Muscle of back (tissue), 13 donors: ENCODE results near the gene TMEM218. TPM values are rescaled to one million over a fixed set of nuclear protein-coding genes. Genes with fewer than 3 reads are reported as not detected.
A peak's percentile ranks its signal among the peaks of the same experiment; 100 is the strongest.

ENCODE experiments used
- DNase-seq, 3 donors: peaks; one replicate each; pipeline versions ENCODE4 v3.0.0 to v3.0.0-alpha.2; 2013
- long read RNA-seq, 9 donors: transcript quantifications; one replicate each; lab custom pipeline, GENCODE V29; 2026
- polyA plus RNA-seq, 10 donors: library from polyadenylated mRNA; unstranded; fragments of 120-200 nt; gene quantifications; one replicate each; pipeline ENCODE4 v1.2.1, GENCODE V29; 2013; ENCODE audit not compliant: insufficient read length in 10 of 10

Gene TMEM218
- polyA plus RNA-seq: 10 to 100 TPM; 20.3 to 28.4 (median 24.1) TPM
- long read RNA-seq, donor 1, full-length matches to known transcripts: 1 of 1 reads
- long read RNA-seq, donor 1, partial matches to known transcripts: 0 of 1 reads
- long read RNA-seq, donor 1, other reads (novel, unspliced or antisense): 0 of 1 reads
- long read RNA-seq, donor 2, partial matches to known transcripts: 0 of 1 reads
- long read RNA-seq, donor 2, other reads (novel, unspliced or antisense): 0 of 1 reads
- long read RNA-seq, donor 3: 0 reads
- long read RNA-seq, donor 4, partial matches to known transcripts: 0 of 1 reads
- long read RNA-seq, donor 4, other reads (novel, unspliced or antisense): 0 of 1 reads
- long read RNA-seq, donor 5: 0 reads
- long read RNA-seq, donor 6, full-length matches to known transcripts: 3 of 3 reads
- long read RNA-seq, donor 6, partial matches to known transcripts: 0 of 3 reads
- long read RNA-seq, donor 6, other reads (novel, unspliced or antisense): 0 of 3 reads
- long read RNA-seq, donor 7, partial matches to known transcripts: 0 of 1 reads
- long read RNA-seq, donor 7, other reads (novel, unspliced or antisense): 0 of 1 reads
- long read RNA-seq, donor 8, full-length matches to known transcripts: 1 of 1 reads
- long read RNA-seq, donor 8, partial matches to known transcripts: 0 of 1 reads
- long read RNA-seq, donor 8, other reads (novel, unspliced or antisense): 0 of 1 reads
- long read RNA-seq, donor 9: 0 reads

DNA sequence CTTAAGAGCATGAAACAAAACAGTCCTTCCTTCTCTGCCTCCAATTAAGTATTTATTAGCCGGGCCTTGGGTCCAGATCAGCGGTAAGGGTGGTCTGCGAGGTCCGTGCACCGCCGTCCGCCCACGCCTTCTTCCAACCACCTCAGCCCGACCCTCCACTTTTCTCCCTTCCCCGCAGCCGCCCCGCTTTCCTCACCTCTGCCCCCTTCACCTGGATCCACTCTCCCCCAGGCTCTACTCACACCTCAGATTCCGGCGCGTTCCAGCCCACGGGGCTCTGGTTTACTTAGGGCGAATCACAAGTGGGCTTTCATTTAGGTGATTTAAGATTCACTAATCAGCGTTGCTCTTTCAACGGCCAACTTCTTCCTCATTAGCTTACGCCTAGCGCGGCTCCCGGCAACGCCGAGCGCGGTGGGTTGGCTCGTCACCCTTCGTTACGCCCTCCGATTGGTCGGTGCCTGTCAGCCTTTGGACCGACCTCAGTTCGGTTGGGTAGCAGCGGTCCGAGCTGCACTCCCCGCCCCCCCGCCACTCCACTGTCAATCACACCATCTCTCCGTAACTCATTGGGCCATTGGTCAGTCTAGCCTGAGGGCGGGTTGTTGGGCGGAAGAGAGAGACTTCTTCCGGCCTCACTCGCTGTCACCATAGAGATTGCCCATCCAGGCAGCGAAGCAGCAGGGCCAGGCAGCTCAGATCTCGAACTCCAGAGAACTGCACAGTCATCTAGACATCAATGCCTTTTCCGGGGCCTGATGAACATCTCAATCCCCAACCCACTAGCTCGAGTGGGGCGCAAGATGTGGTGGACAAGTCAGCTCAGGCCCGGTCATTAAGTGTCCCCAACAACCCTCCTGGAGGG, at the start of gene TMEM218:
Gene TMEM218, minus strand, starts transcription at position 284 of the 865 bp plus-strand sequence. CDS start 9,385 bp downstream, outside the sequence.
- DNase-seq: peak; percentile 99 to 100 (median 99)

DNA sequence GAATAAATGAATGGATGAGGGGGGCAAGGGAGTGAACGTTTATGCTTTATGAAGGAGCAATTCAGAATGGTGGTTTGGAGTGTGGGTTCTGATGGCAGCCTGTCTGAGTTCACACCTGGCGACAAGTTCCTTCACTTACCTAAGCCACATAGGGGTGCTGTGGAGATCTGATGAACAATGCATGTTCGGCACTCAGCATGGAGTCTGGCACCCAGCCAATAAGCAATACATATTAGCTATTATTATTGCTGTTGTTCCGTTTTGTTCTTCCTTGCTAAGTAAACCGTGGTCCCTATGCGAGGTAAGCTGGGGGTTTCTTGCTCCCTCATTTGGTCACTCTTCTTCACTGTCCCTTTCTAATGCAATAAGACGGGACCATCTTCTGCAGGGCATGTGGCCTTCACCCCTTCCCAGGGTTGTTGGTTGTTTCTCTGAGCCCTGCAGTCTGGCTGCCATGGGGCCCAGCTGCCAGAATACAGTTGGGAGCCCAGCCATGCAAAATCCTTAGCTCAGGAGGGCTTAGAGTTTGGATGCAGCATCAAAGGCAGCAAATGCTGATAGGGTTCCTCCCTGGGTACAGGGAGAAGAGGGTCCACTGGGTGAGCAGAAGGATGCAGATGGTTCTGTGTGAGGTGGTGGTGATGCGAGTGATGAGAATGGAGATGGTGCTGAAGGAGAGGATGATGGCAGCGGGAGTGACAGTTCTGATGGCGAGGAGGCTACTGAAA, 46.7 kb upstream of the TMEM218 start:
- no peak for DNase-seq

DNA sequence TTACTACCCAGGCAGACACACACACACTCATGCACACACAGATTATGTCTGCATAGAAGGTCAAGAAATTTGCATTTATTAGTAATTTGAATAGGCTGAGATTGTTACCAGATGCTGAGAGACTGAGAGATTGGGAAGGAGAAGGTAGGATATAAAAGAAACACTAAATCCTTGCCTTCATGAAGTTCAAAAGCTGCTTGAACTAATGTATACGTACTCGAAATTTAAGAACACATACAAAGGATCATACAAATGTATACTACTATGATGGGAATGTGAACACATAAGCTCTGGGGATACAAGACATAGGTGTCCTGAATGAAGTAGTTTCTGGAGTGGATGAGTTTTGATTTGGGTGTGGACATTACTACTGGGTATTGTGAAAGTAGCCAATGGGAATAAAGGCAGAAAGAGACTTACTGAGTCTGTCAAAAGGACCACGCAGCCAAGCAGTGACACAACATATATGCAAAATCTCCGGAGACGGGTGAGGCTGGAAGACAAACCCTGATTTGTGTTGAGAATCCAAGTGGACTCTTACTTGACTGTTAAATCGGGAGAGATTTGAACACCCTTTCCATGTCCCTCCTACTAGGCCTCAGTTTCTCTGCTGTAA, 45.8 kb upstream of the TMEM218 start:
- no peak for DNase-seq

DNA sequence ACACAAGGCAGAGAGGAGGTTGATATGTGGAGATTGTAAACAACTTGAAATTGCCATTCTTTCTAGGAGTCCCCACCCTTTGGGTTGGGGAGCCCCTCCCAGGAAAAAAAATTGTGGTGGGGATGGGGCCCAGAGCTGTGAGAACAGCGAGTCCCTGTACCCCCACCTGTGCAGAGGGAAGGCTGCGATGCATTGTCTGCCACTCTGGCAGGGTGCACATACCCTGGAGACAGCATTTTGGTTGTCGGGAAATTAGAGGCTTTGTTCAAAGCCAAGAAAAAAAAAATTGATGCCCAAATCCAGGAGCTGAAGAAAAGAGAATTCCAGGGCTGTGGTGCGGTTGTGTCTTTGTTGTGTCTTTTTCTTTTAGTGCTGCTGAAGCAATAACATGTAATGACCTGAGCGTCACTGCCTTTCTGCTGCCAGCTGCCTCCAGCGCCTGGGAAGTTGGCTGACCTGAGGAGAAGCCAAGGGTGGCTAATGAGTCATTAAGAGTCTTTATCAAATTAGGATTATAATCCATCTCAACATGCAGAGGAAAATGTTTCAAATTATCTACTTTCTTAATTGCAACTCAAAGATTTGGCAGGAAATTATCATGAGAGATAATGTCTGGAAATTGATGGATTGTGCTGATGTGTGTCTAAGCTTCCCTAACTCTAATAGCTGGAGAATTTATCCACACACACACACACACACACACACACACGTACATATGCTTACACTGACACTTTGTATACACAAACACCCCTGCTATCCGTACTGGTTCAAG, 45.1 kb upstream of the TMEM218 start:
- DNase-seq: no peak

DNA sequence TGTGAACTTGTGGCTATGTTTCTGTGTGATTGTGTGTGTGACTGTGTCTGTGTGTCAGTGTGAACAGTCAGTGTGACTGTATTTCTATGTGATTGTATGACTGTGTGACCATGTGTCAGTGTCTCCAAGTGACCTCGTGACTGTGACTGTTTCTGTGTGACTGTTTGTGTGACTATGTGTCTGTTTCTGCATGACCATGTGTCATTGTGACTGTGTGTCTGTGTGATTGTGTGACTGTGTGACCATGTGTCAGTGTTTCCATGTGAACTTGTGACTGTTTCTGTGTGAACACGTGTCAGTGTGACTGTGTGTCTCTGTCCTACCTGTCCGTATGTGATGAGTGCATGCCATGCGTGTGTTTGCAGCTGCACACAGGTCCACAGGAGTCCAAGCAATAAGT, 44.3 kb upstream of the TMEM218 start:
- DNase-seq: no peak

DNA sequence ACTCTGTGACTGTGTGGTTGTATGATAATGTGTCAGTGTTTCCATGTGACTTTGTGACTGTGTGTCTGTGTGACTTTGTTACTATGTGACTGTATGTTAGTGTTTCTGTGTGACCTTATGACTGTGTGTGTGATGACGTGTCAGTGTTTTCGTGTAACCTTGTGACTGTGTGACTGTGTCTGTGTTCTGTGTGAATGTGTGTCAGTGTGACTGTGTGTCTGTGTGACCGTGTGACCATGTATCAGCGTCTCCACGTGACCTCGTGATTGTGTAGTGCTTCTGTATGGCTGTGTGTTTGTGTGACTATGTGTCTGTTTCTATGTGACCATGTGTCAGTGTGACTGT, 43.6 kb upstream of the TMEM218 start:
- DNase-seq: no peak

DNA sequence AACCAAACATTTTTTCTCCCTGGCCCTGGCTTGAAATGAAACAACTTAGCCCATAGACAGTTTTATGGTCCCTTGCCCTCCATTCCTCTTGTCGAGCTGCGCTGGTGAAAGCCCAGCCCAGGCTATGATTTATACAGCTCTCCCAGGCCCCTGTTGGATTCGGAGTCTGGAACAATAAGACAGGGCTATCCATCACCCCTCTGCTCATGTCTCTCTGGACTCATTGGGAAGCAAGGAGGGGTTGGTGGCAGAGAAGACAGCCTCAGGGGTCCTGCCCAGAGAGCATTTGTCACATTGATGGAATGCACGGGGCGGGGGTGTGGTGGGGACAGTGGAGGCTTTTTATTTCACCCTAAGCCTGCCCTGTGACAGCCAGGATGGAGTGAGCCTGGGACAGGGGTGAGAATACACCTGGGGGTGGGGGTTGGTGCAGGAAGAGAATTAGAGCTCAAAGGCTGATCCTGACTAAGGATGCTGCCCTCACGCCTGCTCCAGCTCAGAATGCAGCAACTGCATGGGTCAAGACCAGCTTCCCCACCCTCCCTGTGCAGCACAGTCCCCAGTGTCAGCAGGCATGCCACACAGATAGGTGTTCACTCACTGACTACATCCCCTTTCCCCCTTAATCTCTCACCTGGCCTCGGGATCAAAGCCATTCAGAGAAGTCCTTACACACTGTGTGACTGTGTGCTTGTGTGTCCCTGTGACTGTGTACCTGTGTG, 43.1 kb upstream of the TMEM218 start:
- DNase-seq: no peak

DNA sequence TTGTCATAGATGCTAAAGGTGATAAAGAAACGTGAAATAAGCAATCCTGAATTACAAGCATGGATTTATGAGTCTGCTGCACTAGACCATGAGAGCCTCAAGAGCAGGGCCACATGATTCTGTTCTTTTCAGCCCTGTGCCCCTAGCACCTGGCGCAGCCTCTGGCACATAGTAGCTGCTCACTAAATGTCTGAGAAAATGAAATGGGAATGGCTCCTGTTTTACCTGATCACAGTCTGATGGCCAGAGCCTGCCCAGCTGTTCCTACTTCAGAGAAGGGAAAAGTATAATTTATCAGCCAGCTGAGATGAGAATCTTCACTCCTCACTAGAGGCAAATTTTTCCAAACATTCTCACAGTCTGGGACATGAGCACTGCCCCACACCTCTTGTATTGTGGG, 42.4 kb upstream of the TMEM218 start:
- no peak for DNase-seq

DNA sequence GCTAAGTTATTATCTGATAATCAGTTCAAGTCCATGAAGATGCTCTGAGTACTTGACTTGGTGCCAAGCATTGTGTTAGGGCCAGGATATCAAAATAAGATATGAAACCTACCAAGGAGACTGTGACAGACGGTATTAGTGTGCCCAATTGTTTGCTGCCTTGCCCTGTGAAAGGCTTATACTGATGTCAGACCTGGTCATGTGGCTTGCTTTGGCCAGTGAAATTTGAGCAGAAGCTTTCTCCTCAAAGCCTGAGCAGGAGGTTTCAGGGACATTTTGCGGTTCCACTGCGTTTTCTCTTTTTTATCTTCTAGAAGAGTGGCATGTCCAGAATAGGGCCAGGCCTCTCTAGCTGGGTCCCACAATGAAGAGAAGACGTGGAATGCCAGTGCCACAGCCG, 37.3 kb upstream of the TMEM218 start:
- DNase-seq: no peak

DNA sequence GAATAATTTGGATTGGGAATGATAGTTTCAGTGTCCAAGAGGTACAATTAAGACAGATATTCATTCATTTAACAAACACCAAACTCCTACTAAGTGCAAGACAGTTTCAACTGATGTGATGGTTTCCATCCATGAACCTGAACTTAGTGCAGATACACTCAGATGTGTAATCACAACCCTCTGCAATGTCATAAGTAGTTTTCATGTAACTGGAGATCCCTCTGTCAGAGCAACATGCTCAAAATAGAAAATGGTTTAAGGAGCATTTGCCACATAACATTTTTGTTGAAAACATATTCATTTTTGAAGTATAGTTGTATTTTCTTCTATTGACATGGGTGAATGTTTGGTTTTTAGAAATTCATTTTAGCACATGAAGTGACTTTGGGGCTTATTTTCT, 36.6 kb upstream of the TMEM218 start:
- DNase-seq: no peak

DNA sequence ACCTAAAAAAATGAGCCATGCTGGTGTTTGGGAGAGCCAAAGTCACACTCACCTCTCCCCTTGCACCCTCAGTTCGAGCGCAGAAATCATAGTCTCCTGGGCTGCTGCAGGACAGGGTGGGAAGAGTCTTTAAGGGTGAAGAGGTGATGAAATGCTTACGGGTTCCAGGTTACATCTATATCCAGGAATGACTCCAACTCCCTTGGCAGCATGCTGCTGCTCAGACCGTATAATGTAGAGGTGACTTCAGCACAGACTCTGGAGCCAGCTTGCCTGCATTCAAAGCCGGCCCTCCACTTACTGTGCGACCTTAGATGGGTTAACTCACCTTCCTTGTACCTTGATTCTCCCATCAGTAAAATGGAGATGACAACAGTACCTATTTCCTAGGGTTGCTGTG, 35.9 kb upstream of the TMEM218 start:
- DNase-seq: no peak

DNA sequence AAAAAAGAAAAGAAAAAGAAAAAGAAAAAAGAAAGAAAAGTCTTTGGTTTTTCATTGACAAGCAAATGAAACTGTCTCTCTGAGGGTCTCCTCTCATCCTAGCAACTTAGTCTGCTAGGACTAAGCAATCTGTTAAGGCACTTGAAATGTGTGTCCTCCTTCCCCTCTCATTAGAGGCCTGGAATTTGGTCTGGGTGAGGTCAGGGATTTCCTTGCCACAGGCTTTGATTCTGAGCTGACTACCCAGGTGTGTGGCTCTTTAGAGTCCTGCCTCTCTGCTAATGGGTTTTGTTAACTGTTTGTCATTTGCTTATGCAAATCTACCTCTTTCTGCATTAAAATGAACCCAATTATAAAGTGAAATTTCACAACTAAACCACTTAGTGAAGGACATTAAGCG, 34.8 kb upstream of the TMEM218 start:
- no peak for DNase-seq

DNA sequence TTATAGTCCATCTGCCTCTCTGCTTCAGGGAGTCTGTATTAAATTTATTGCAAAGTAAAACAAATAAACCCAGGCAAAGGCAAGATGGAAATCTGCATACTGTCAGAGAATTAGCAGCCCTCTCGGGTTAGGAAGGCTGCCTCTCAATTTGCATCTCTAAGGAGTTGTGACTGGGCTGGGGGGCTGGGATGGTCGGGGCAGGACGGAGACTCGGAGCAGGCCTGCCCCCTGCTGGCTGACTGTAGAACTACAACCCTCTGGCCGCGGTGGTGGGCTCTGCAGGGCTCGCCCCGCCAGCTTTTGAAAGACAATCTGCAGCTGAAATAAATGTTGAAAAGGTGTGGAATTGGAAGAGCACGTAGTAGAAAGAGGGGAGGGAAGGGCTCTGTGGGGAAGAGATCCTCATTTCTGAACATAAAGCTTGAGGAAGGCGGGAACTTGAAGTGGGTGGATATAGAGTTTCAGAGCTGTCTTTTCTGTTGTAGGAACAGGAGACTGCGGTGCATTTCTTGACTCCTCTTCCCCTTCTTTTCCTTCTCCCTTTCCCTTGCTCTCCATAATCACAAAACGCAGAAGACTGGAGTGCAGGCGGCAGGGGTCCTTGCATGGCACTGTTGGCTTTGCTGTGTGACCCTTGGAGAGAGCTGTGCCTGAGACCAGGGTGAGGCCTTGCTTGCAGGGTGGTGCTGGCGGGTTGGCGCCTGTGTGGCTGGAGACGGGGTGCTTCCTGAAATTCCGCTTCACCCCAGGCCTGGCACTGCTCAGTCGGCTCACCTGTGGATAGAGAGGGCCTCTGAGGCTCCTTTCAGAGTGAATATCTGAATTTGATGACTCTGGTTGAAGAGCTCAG, 30.5 kb upstream of the TMEM218 start:
- DNase-seq: peak in 2 of 3 donors; percentile 42 to 66

DNA sequence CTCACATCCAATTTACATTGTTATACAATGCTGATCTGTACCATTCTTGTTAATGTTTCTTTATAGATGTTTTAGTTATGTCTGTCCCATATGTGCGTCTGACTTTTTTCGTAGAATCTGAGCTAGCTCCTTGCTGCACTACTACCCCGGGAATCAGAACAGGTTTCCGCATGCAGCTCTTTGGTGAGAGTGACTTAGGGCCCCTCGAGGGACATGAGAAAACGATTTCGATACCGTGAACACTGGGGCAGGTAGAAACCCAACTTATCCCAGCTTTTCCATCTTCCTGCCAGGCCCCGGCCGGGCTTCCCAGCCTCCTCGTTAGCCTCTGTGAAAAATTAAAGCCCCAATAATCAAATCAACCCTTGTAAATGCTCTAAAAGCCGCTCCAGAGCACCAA, 29.8 kb upstream of the TMEM218 start:
- no peak for DNase-seq

DNA sequence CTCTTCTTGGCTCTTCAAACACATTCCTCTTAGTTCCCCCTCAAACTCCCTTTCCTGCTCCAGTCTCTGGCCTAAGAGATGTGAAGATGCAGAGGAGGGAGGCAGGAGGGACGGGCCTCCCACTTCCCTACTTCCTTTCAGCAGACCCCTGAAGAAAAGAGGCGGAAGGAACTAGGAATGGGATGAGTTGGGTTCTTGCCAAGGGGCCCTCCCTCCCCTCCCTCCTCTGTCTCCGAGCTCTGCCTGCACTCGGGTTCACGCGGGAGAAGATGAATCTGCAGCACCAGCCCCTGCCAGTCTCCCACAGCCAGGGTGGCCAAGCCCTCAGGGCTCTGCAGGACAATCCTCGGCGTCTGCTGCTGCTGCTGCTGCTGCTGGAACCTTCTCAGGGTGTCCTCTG, 28.8 kb upstream of the TMEM218 start:
- DNase-seq: peak in 1 of 3 donors; percentile 53

DNA sequence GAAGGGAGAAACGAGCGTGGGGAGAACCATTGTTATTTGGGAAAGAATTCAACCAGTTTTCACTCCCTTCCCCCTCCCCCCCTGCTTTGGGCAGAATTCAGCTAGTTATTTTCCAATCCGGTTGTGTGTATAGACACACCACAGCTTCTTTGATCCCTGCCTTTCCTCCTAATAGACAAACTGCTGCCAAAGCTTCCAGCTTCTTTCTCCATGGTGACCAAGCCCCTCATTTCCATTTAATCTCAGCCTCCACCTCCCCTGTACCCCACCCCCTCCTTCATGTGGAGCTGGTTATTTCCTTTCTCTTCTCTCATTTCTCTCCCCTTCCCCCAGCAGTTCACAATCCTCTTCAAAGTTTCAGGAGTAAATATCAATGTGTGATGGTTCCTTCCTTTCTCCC, 28.4 kb upstream of the TMEM218 start:
- DNase-seq: no peak

DNA sequence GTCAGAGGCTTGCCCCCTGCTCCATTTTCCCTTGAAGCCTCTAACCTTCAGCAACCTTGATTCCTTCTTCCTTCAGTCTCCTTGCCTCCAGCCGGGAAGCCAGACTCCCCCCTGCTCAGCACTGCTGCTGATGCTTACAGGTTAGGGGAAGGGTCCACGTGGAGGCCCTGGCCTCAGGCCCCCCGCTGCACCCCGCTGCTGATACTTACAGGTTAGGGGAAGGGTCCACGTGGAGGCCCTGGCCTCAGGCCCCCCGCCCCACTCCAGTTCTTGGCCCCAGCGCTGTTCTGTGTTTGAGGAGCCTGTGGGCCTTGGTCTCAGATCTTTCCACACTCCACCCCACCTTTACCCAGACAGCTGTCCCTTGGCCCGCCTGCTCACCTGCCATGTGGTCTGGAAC, 27.5 kb upstream of the TMEM218 start:
- no peak for DNase-seq

DNA sequence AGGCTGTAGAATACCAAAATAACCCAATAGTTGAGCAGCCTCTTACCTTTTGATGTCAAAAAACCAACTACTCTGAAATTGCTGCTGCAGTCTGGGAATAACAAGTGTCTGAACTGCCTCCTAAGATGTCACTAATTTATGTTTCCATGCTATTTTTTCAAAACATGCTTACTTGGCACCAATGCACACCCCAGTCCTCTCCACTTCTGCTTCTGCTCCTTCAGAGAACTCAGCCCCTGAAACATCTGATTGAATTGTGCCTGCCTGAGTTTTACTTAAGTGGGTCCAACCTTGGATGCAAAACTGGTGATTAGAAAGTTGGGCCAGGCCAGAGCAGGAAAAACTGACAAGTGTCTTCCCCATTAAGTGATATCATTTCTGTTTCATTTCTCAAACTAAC, 24.6 kb upstream of the TMEM218 start:
- no peak for DNase-seq

DNA sequence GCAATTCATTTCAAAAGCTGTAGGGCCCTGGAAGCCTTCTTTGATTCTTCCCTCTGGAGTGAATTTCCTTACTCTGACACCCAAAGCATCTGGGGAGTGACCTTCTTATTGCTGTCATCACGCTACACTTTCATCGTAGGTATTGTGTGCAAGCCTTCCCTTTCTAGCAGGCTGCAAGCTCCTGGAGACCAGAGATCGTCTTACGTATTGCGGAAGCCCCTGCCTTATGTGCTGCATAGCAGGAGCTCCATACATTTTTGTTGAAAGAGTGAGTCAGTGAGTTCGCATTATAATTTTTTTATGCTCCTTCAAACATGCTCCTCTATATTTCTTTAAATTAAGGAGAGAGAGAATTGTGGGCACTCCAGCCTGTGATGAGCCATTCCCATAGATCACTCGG, 21.2 kb upstream of the TMEM218 start:
- DNase-seq: no peak
